Spleen (tissue), 7 donors: Measurements from ENCODE around the gene CNPY2.

Source experiments
- CTCF ChIP-seq, 11 experiments: fragments of 200-600 bp in 7 of 11; fragments of 450-650 bp in 4 of 11; sonication (generic) in 4 of 11; IDR thresholded peaks in 8 of 11; conservative IDR thresholded peaks in 3 of 11; 1 replicate in 7 of 11; 2 replicates in 4 of 11; pipeline versions ENCODE4 v1.4.0 to v1.8.0; 2016 to 2021; ENCODE audit warnings: antibody characterized with exemption in 11 of 11, inconsistent platforms in 4 of 11, mild to moderate bottlenecking in 1 of 11
- POLR2A ChIP-seq, 3 donors: fragments of 450-650 bp; IDR thresholded peaks; one replicate each; pipeline ENCODE4 v1.5.1; 2017; ENCODE audit warnings: antibody characterized with exemption in 3 of 3, mild to moderate bottlenecking in 1 of 3
- POLR2AphosphoS5 ChIP-seq, 3 donors: sonication (generic); formaldehyde crosslinking; IDR thresholded peaks; one replicate each; pipeline ENCODE4 v1.5.1; 2017; ENCODE audit warnings: antibody characterized with exemption in 3 of 3
- donor health status: DM: no; HTN: no; CAD: no; lungs with moderate emphysema.
- donor health status: DM: no; HTN: no; CAD: no.
- donor health status: DM: no; HTN: no; CAD: no.

DNA sequence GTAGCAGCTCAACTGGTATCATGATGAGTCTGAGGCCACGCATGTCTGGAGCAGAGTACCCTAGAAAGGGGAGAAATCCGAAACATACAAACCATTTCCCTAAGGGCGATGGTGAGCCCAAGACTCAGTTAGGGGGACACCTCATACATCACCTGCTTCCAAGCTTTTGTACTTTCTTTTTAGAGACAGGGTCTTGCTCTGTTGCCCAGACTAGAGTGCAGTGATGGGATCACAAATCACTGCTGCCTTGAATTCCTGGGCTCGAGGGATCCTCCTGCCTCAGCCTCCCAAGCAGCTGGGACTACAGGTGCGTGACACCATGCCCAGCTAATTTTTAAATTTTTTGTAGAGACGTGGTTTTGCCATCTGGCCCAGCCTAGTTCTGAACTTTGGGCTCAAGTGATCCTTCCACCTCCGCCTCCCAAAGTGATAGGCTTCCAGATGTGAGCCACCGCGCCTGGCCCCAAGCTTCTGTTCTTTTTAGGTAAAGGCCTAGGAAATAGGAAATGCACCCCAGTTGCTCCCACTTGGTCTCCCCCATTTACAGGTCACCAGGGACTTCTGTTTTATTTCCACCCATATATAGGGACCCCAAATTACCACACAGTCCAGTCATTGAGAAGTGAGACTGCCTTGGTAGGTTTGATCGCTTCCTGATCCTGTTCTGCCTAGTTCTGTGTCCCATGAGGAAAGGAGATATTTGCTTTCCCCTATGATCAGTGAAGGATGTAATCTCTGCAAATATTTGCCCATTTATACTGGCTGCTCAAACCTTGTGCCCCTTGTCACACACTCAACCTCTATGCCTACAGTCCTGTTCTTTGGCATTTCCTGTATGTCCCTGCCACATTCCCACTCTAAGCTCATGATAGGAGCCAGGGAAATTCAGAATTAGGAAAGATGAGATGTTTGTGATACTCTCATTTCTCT lies 46.6 kb upstream of the CNPY2 start, which contains the start of gene APOF:
- no peak for TF ChIP-seq CTCF (IDR thresholded peaks at IDR 0.05 in 8 of 11, conservative IDR thresholded peaks at IDR 0.05 in 3 of 11)
- no peak for TF ChIP-seq POLR2A (IDR thresholded peaks at IDR 0.05)
- TF ChIP-seq POLR2AphosphoS5 (IDR thresholded peaks at IDR 0.05): no peak
